Keratinocyte (primary cell): Measurements from ENCODE around the gene PLXDC1.

ENCODE experiments used
- EZH2 ChIP-seq: IDR thresholded peaks from one replicate; pipeline ENCODE4 v1.6.1; 2012; ENCODE audit warnings: inconsistent platforms, mild to moderate bottlenecking, low read length, moderate library complexity
- TF ChIP-seq, protein P1 (sequence below), 3 experiments: IDR thresholded peaks in 1 of 3; conservative IDR thresholded peaks in 1 of 3; optimal IDR thresholded peaks in 1 of 3; 2 replicates in 2 of 3; 3 replicates in 1 of 3; pipeline versions ENCODE3 to v1.5.1; 2011; ENCODE audit warnings: low read length in 3 of 3, mild to moderate bottlenecking in 3 of 3, moderate library complexity in 2 of 3, control low read depth in 1 of 3, inconsistent platforms in 1 of 3; ENCODE audit not compliant: insufficient read depth in 2 of 3; ENCODE audit errors: extremely low read depth in 1 of 3

- TF ChIP-seq, protein P1, sequence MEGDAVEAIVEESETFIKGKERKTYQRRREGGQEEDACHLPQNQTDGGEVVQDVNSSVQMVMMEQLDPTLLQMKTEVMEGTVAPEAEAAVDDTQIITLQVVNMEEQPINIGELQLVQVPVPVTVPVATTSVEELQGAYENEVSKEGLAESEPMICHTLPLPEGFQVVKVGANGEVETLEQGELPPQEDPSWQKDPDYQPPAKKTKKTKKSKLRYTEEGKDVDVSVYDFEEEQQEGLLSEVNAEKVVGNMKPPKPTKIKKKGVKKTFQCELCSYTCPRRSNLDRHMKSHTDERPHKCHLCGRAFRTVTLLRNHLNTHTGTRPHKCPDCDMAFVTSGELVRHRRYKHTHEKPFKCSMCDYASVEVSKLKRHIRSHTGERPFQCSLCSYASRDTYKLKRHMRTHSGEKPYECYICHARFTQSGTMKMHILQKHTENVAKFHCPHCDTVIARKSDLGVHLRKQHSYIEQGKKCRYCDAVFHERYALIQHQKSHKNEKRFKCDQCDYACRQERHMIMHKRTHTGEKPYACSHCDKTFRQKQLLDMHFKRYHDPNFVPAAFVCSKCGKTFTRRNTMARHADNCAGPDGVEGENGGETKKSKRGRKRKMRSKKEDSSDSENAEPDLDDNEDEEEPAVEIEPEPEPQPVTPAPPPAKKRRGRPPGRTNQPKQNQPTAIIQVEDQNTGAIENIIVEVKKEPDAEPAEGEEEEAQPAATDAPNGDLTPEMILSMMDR (optimal IDR thresholded peaks at IDR 0.05 in 1 of 3, IDR thresholded peaks at IDR 0.05 in 1 of 3, conservative IDR thresholded peaks at IDR 0.05 in 1 of 3; ENCODE audit: extremely low read depth in 1 of 3, insufficient read depth in 2 of 3, low read length in 3 of 3), result no peak
- no peak for TF ChIP-seq EZH2
Measured at GRCh38 chr17:39045948-39046679, 105.3 kb downstream of the PLXDC1 start.
